A549 (cell line): ENCODE results near the gene OR51D1. TPM values are rescaled to one million over a fixed set of nuclear protein-coding genes. Genes with fewer than 3 reads are reported as not detected.

Source experiments
- ATAC-seq, 2 experiments: fragments of 200-7000 bp in 1 of 2; fragments of >200 bp in 1 of 2; cut with Nextera tagmentation in 1 of 2; cut with Tn5 transposase in 1 of 2; 3 replicates each; pipeline versions ENCODE4 v1.8.0 to v1.9.1; 2018 to 2020; ENCODE audit warnings: mild to moderate bottlenecking in 1 of 2, moderate library complexity in 1 of 2
- CTCF ChIA-PET: fragments of 300-600 bp; sonication (Branson Sonifier 250); formaldehyde crosslinking; extraction: SDS; loops from one replicate; lab custom pipeline; 2021; ENCODE audit warnings: antibody characterized with exemption, inconsistent platforms; lab: Yijun Ruan, JAX
- POLR2A ChIA-PET: fragments of 350-600 bp; formaldehyde crosslinking; extraction: SDS; loops from one replicate; lab custom pipeline; 2021; ENCODE audit warnings: antibody characterized with exemption, inconsistent platforms; lab: Yijun Ruan, JAX
- DNase-seq, 2 experiments: peaks; one replicate each; pipeline versions ENCODE4 v3.0.0 to v3.0.0-alpha.2; 2011 to 2016; ENCODE audit warnings: low read depth in 1 of 2, low spot score in 1 of 2
- FAIRE-seq: peaks from 2 replicates; lab custom pipeline; 2011; peaks lifted over from hg19 to GRCh38; lab: Jason Lieb, UNC
- H3K27ac ChIP-seq, 2 experiments: fragments of >200 bp; sonication (Bioruptor Twin); formaldehyde crosslinking; 3 replicates each; pipeline ENCODE4 v1.5.1; 2016 to 2017
- H3K4me1 ChIP-seq: fragments of >200 bp; sonication (Bioruptor Twin); formaldehyde crosslinking; 3 replicates; pipeline ENCODE4 v1.6.1; 2016
- H3K4me2 ChIP-seq: fragments of >200 bp; sonication (Bioruptor Twin); formaldehyde crosslinking; 3 replicates; pipeline ENCODE4 v1.6.1; 2016
- H3K4me3 ChIP-seq: fragments of >200 bp; sonication (Bioruptor Twin); formaldehyde crosslinking; 3 replicates; pipeline ENCODE4 v1.5.1; 2016
- H3K9me3 ChIP-seq: fragments of >200 bp; sonication (Bioruptor Twin); formaldehyde crosslinking; 3 replicates; pipeline ENCODE4 v1.6.1; 2016
- BHLHE40 ChIP-seq: IDR thresholded peaks from 2 replicates; pipeline ENCODE4 v1.6.1; 2012; ENCODE audit warnings: low read depth, low read length, inconsistent platforms
- CBX8 ChIP-seq: fragments of 200-600 bp; sonication (generic); IDR thresholded peaks from 2 replicates; pipeline ENCODE4 v1.6.1; 2016
- CHD4 ChIP-seq: fragments of 200-600 bp; sonication (generic); IDR thresholded peaks from 2 replicates; pipeline ENCODE4 v1.6.1; 2016; ENCODE audit warnings: antibody characterized with exemption, mild to moderate bottlenecking, borderline replicate concordance
- E2F6 ChIP-seq: IDR thresholded peaks from 2 replicates; pipeline ENCODE4 v1.6.1; 2012; ENCODE audit warnings: low read depth, borderline replicate concordance
- EHMT2 ChIP-seq: fragments of 200-600 bp; sonication (generic); IDR thresholded peaks from 2 replicates; pipeline ENCODE4 v1.6.1; 2016; ENCODE audit warnings: antibody characterized with exemption, low read depth, mild to moderate bottlenecking, moderate library complexity
- EP300 ChIP-seq, 2 experiments: fragments of >200 bp; sonication (Bioruptor Twin); formaldehyde crosslinking; IDR thresholded peaks; 2 replicates in 1 of 2; 3 replicates in 1 of 2; pipeline ENCODE4 v1.6.1; 2016 to 2017
- ESRRA ChIP-seq: fragments of 150-350 bp; IDR thresholded peaks from 2 replicates; pipeline ENCODE4 v1.6.1; 2014; ENCODE audit warnings: mild to moderate bottlenecking, low read length, borderline replicate concordance
- GATA3 ChIP-seq: IDR thresholded peaks from 2 replicates; pipeline ENCODE4 v1.6.1; 2012; ENCODE audit warnings: borderline replicate concordance
- HDAC2 ChIP-seq: fragments of 200-600 bp; sonication (generic); IDR thresholded peaks from 2 replicates; pipeline ENCODE4 v1.6.1; 2016
- HEYL ChIP-seq: fragments of 250-450 bp; sonication (Bioruptor Pico); IDR thresholded peaks from 2 replicates; pipeline ENCODE4 v1.8.0; 2021; ENCODE audit warnings: mild to moderate bottlenecking, moderate library complexity
- HMGXB4 ChIP-seq: fragments of 250-450 bp; sonication (Bioruptor Pico); IDR thresholded peaks from 2 replicates; pipeline ENCODE4 v1.5.0; 2021; ENCODE audit warnings: mild to moderate bottlenecking, moderate library complexity, borderline replicate concordance
- HOXA7 ChIP-seq: fragments of 250-450 bp; sonication (Bioruptor Pico); IDR thresholded peaks from 2 replicates; pipeline ENCODE4 v1.5.0; 2020; ENCODE audit warnings: mild to moderate bottlenecking, moderate library complexity
- HOXB13 ChIP-seq: fragments of 250-450 bp; sonication (Bioruptor Pico); IDR thresholded peaks from 2 replicates; pipeline ENCODE4 v1.5.0; 2020; ENCODE audit warnings: low read depth, mild to moderate bottlenecking, moderate library complexity
- HOXB5 ChIP-seq: fragments of 250-450 bp; sonication (Bioruptor Pico); IDR thresholded peaks from 2 replicates; pipeline ENCODE4 v1.5.0; 2020; ENCODE audit warnings: mild to moderate bottlenecking, moderate library complexity
- JUN ChIP-seq, 2 experiments: fragments of >200 bp; sonication (Bioruptor Twin); formaldehyde crosslinking; IDR thresholded peaks; 2 replicates in 1 of 2; 3 replicates in 1 of 2; pipeline ENCODE4 v1.6.1; 2016 to 2017
- MAFK ChIP-seq: fragments of 450-650 bp; IDR thresholded peaks from 2 replicates; pipeline ENCODE4 v1.6.1; 2014; ENCODE audit not compliant: partially characterized antibody
- MAX ChIP-seq: IDR thresholded peaks from 2 replicates; pipeline ENCODE4 v1.6.1; 2012
- NPAS2 ChIP-seq: fragments of 250-450 bp; sonication (Bioruptor Pico); IDR thresholded peaks from 2 replicates; pipeline ENCODE4 v1.8.0; 2022; ENCODE audit warnings: mild to moderate bottlenecking, moderate library complexity, borderline replicate concordance
- NR3C1 ChIP-seq: fragments of >200 bp; sonication (Bioruptor Twin); formaldehyde crosslinking; IDR thresholded peaks from 3 replicates; pipeline ENCODE4 v1.6.1; 2017
- PBX3 ChIP-seq: IDR thresholded peaks from 2 replicates; pipeline ENCODE4 v1.6.1; 2012
- POLR2A ChIP-seq: IDR thresholded peaks from 2 replicates; pipeline ENCODE4 v1.6.1; 2012; ENCODE audit warnings: mild to moderate bottlenecking, low read length
- RAD21 ChIP-seq, 2 experiments: fragments of >200 bp in 1 of 2; sonication (Bioruptor Twin) in 1 of 2; formaldehyde crosslinking in 1 of 2; IDR thresholded peaks in 1 of 2; conservative IDR thresholded peaks in 1 of 2; 2 replicates in 1 of 2; 3 replicates in 1 of 2; pipeline ENCODE4 v1.6.1; 2012 to 2018; ENCODE audit warnings: inconsistent platforms in 1 of 2
- RNF2 ChIP-seq: fragments of 200-600 bp; sonication (generic); IDR thresholded peaks from 2 replicates; pipeline ENCODE4 v1.6.1; 2016; ENCODE audit warnings: low read depth, mild to moderate bottlenecking, antibody characterized with exemption, moderate library complexity, borderline replicate concordance
- SMC3 ChIP-seq: fragments of >200 bp; sonication (Bioruptor Twin); formaldehyde crosslinking; IDR thresholded peaks from 3 replicates; pipeline ENCODE4 v1.6.1; 2018; ENCODE audit warnings: inconsistent platforms
- SREBF2 ChIP-seq: fragments of 450-650 bp; IDR thresholded peaks from 2 replicates; pipeline ENCODE4 v1.6.1; 2014; ENCODE audit warnings: mild to moderate bottlenecking, moderate library complexity
- TFCP2L1 ChIP-seq: fragments of 250-450 bp; sonication (Bioruptor Pico); IDR thresholded peaks from 2 replicates; pipeline ENCODE4 v1.5.0; 2021; ENCODE audit warnings: mild to moderate bottlenecking
- USF2 ChIP-seq: fragments of 450-650 bp; IDR thresholded peaks from 2 replicates; pipeline ENCODE4 v1.6.1; 2014; ENCODE audit warnings: antibody characterized with exemption
- ZC3H11A ChIP-seq: fragments of 450-650 bp; IDR thresholded peaks from 2 replicates; pipeline ENCODE4 v1.6.1; 2014; ENCODE audit warnings: antibody characterized with exemption, mild to moderate bottlenecking
- ZFP36 ChIP-seq: fragments of 450-650 bp; IDR thresholded peaks from 2 replicates; pipeline ENCODE4 v1.6.1; 2014; ENCODE audit warnings: borderline replicate concordance; ENCODE audit not compliant: partially characterized antibody
- ZNF302 ChIP-seq: fragments of 250-450 bp; sonication (Bioruptor Pico); IDR thresholded peaks from 2 replicates; pipeline ENCODE4 v1.9.0; 2021; ENCODE audit warnings: inconsistent platforms, mild to moderate bottlenecking, moderate library complexity
- ZSCAN20 ChIP-seq: fragments of 250-450 bp; sonication (Bioruptor Pico); IDR thresholded peaks from 2 replicates; pipeline ENCODE4 v1.8.0; 2022; ENCODE audit warnings: mild to moderate bottlenecking, moderate library complexity
- WGBS: methylation state at CpG from one replicate; pipeline ENCODE4 v1.1.6; 2017; ENCODE audit errors: missing lambda C conversion rate; 5-methylcytosine and 5-hydroxymethylcytosine counted together
- polyA plus RNA-seq, 4 experiments: library from polyadenylated mRNA; depleted of rRNA in 3 of 4; stranded (reverse); fragments of >200 nt; fragmentation: RNase III in 1 of 4; extraction: RNeasy Plus Mini Kit Qiagen cat#74134 plus additional on column Dnase treatment in 1 of 4; gene quantifications; 2 replicates in 3 of 4; 3 replicates in 1 of 4; pipeline ENCODE4 v1.2.3, GENCODE V29; 2011 to 2017

OR51D1 gene
- polyA plus RNA-seq, 2 of the 4 experiments (the other 2 are of a cell fraction): not detected

GRCh38 chr11:4636136-4636535 lies 1.1 kb upstream of the OR51D1 start:
- ChIA-PET POLR2A (no interaction called here), CTCF (interaction anchor here (0.6 to 3.5 kb wide), 25 partner anchors 9 to 1255 kb away, joined by 3 to 53 read pairs (median 4); partner anchors contain the start of gene OR52I1)
- Histone ChIP-seq H3K4me3 (no peak overlapping the region), H3K27ac (no peak overlapping the region), H3K9me3 (no peaks in the 10 kb centered on the region), H3K4me1 (no peaks in the 10 kb centered on the region), H3K4me2 (no peak overlapping the region)
- FAIRE-seq (no peak), ATAC-seq (no peak), DNase-seq (no peak)
- WGBS: 7% methylated on average over 2 of the region's 2 CpGs
- no peak for TF ChIP-seq EHMT2
- TF ChIP-seq BHLHE40: no peak
- no peak for TF ChIP-seq ESRRA
- no peak for TF ChIP-seq E2F6
- no peak for TF ChIP-seq MAFK
- no peak for TF ChIP-seq HOXA7 (CRISPR knock-in tag)
- TF ChIP-seq EP300 (IDR thresholded peaks at IDR 0.05): no peak
- TF ChIP-seq SMC3: no peak
- no peak for TF ChIP-seq HEYL

GRCh38 chr11:4637662-4638047 lies 378 bp downstream of the OR51D1 start:
- Histone ChIP-seq H3K4me1 (no peaks in the 10 kb centered on the region), H3K4me2 (no peak overlapping the region), H3K27ac (no peak overlapping the region), H3K4me3 (no peak overlapping the region), H3K9me3 (no peaks in the 10 kb centered on the region)
- POLR2A ChIA-PET: no interaction called here
- TF ChIP-seq ESRRA (no peak), HOXB5 (CRISPR knock-in tag) (no peak), ZSCAN20 (CRISPR knock-in tag) (no peak), ZC3H11A (no peak), NPAS2 (CRISPR knock-in tag) (no peak), GATA3 (no peak), NR3C1 (no peak), CHD4 (no peak)
- no peak for ATAC-seq
- FAIRE-seq: no peak
- WGBS: 57% methylated on average over 3 of the region's 3 CpGs
- CTCF ChIA-PET: interaction anchor here (0.6 to 3.5 kb wide), 24 partner anchors 7 to 743 kb away, joined by 3 to 53 read pairs (median 4); partner anchors contain the start of genes OR52I1 and TRIM68
- DNase-seq: no peak

GRCh38 chr11:4639931-4640330 lies 2.7 kb downstream of the OR51D1 start:
- 28% methylated on average over 6 of the region's 6 CpGs for WGBS
- ChIA-PET POLR2A (no interaction called here), CTCF (no interaction called here)
- no peak for FAIRE-seq
- ATAC-seq: no peak
- Histone ChIP-seq H3K4me1 (no peaks in the 10 kb centered on the region), H3K4me2 (no peak overlapping the region), H3K4me3 (no peak overlapping the region), H3K27ac (no peak overlapping the region), H3K9me3 (no peaks in the 10 kb centered on the region)
- no peak for DNase-seq
- TF ChIP-seq SREBF2 (no peak), PBX3 (no peak), RNF2 (no peak), JUN (IDR thresholded peaks at IDR 0.05) (no peak), USF2 (no peak), ZFP36 (no peak), HOXA7 (CRISPR knock-in tag) (no peak), ZC3H11A (no peak), MAX (no peak), CBX8 (no peak), POLR2A (no peak), TFCP2L1 (CRISPR knock-in tag) (no peak), MAFK (no peak), HOXB13 (CRISPR knock-in tag) (no peak), ZNF302 (CRISPR knock-in tag) (no peak), HMGXB4 (no peak), HDAC2 (no peak), RAD21 (conservative IDR thresholded peaks at IDR 0.05 in 1 of 2, IDR thresholded peaks at IDR 0.05 in 1 of 2) (no peak), SMC3 (no peak)
